UCSD-AML1 (cell line): ENCODE data around the gene GRK1.

ENCODE experiments used
- DNase-seq: peaks from one replicate; lab custom pipeline; 2025; ENCODE audit not compliant: unreplicated experiment; lab: John Stamatoyannopoulos, UW

The GRK1 gene

DNA sequence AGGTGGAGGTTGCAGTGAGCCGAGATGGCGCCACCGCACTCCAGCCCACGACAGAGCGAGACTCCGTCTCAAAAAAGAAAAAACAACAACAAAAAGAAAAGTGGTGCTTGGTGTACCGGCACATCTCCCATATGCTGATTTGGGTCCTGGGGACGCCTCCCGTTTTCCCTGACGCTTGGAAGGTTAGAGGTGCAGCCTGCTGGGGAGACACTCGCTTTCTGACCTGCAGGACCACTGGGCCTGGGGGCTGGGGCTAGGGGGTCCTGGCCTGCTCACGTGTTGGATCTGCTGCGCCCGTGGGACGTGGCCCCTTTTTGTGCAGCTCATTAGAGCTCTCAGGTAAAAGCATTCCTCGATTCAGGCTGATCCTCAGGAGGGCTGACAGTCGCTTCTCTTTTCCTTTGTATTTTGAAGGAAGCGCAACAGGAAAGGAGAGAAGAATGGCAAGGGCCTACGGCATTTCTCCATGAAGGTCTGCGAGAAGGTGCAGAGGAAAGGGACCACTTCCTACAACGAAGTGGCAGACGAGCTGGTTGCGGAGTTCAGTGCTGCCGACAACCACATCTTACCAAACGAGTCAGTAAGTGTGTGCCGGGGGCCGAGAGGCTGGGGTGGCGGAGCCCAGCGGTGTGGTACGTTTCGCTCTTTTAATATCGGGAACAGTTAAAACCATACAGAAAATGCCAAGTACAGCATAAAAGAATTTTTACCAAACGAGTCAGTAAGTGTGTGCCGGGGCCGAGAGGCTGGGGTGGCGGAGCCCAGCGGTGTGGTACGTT, 34.1 kb upstream of the GRK1 start:
- DNase-seq = no peak

DNA sequence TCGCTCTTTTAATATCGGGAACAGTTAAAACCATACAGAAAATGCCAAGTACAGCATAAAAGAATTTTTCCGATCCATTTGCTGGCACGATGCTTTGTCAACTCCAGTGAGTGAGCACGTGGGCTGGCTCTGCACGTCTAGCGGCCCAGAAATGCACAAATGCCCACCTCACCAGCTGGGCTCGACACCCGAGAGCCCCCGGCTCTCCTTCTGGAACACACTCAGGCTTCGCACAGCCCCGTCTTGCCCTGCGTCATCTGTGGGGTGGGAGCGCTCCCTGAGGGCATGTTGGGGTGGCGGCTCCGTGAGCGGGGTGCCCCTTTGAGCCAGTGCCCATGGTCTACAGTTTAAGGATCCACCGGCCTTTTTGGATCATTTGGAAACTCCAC, 33.5 kb upstream of the GRK1 start:
- DNase-seq = no peak

GRCh38 chr13:113634279-113635047, 32.6 kb upstream of the GRK1 start:
- no peak for DNase-seq

GRCh38 chr13:113635048-113635420, 32.0 kb upstream of the GRK1 start:
- no peak for DNase-seq

DNA sequence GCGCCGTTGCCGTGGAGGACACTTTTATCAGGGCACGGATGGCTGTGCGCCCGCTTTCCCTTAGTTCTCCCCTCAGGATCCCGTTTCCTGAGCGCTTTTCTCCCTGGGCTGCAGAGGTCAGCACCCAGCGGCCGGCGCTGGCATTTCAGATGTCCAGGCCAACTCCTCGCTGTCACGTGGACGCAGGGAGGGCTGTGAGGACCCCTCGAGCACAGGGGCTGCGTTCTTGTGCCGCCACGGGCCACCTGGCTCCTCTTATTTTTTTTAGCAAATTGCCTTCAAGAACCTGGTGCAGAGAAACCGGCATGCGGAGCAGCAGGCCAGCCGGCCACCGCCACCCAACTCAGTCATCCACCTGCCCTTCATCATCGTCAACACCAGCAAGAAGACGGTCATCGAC, 31.3 kb upstream of the GRK1 start:
- no peak for DNase-seq

- no peak for DNase-seq
Observed at GRCh38 chr13:113636266-113636963, 30.6 kb upstream of the GRK1 start.

DNA sequence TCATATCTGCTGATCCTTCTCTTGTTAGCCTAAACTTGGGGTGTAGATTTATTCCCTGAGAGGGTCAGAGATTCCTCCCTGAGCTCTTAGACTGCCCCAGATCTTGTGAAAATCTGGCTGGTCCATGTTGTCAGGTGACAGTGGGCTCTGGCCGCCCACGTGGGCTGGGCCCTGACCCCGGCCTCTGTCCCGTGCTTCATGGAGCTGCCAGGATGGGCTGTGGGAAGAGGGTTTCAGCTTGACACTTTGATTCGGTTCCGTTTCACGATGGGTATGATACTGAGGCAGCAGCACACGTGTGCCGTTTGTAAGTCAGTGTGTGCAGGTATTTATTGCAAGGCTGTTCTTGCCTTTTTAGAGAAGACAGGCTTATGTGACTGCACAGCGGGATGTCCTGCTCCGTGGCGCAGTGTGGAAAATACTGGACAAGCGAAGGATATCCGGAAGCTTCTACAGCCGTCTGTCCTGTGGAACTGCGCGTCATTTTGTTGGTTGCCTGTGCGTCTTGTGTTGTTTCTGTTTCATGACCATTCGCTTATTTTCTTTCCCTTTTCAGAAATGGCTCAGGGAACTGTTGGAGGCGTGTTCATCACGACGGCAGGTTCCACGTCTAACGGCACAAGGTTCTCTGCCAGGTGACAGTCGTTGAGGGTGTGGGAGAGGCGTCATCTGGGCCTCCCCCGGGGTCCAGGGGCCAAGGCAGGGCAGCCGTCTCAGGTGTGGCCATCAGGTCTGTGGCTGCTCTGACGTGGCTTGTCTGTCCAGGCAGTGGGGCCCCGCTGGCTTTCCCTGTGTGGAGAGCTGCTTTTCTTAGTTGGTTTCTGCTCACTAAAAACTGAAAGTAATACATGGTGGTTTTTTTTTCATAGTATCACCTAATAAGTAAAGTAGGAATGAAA, 29.5 kb upstream of the GRK1 start:
- DNase-seq = no peak

DNA sequence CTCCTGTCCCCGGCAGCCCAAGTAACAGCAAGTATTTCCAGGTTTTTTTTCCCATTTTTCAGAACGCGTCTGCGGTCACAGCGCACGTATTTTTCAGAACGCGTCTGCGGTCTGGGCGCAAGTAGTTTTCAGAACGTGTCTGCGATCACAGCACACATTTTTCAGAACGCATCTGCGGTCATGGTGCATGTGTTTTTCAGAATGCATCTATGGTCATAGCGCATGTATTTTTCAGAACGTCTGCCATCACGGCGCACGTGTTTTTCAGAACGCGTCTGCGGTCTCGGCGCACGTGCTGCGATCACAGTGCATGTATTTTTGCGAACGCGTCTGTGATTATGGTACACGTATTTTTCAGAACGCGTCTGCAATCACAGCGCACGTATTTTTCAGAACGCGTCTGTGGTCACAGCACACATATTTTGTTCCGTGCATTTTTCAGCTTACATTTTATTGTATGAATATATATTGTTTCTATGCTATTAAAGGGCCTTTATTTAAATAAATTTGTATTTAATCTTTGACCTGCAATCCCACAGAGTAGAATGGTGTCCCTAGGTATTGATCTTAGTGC, 28.8 kb upstream of the GRK1 start:
- DNase-seq = no peak

DNA sequence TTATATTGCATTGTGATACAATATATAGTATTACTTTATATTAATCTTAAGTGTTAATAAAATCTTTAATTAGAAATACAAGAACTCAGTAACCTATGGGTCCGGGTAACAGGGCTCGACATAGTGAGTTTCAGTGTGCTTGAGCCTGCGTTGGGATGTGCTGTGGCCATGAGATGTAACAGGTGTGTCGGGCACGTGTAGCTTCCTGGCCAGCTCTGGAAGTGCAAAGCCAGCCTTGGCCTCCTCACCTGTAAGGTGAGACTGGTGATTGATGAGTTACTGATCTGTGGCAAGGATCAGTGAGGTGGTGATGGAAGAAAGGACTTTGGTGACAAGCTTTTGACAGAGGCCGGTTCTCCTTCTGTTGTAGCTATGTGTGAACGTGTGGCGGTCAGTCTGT, 28.2 kb upstream of the GRK1 start:
- DNase-seq = no peak

DNA sequence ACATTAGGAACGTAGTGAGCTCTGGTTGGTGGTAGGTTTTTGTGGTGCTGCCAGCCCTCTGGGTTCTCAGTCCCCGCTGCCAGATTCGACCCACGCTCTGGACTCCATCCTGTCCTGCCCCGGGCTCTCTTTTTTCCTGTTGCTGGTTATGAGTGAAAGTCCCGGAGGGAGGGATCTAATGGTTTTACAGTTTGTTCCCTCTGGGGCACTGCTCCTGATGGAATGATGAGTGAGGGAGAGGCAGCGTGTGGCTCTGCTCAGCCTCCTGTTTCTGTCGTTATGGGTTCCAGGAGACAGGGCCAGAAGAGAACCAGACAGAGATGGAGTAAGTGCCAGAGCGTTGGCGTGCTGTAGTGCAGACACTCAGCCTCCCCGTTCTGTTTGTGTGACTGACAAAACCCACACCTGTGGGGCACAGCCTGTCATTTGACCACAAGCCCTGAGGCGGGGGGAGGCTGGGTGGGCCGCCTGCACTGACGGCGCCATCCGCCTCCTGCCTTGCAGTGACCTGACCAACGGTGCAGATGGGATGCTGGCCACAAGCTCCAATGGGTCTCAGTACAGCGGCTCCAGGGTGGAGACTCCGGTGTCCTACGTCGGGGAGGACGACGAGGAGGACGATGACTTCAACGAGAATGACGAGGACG, 27.3 kb upstream of the GRK1 start:
- DNase-seq = no peak

- DNase-seq = no peak
Observed at GRCh38 chr13:113641426-113641825, 25.6 kb upstream of the GRK1 start.

- no peak for DNase-seq
Observed at GRCh38 chr13:113642563-113642962, 24.5 kb upstream of the GRK1 start.

GRCh38 chr13:113643593-113643992, 23.4 kb upstream of the GRK1 start:
- DNase-seq = no peak

DNA sequence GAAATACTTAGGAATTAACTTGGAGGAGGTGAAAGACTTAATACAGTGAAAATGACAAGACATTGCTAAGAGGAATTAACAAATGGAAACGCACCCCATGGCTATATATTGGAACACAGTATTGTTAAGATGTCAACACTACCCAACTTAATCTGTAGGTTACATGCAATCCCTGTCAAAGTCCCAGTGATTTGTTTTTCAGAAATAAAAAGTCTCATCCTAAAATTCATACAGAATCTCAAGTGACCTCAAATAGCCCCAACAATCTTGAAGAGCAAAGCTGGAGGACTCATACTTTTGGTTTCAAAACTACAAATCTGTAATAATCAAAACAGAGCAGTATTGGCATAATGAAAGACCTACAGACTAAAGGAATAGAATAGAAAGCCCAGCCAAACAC, 22.2 kb upstream of the GRK1 start:
- no peak for DNase-seq

- no peak for DNase-seq
Observed at GRCh38 chr13:113645329-113645728, 21.7 kb upstream of the GRK1 start.

- no peak for DNase-seq
Observed at GRCh38 chr13:113646376-113646775, 20.6 kb upstream of the GRK1 start.

- no peak for DNase-seq
Observed at GRCh38 chr13:113646921-113647340, 20.1 kb upstream of the GRK1 start.

DNA sequence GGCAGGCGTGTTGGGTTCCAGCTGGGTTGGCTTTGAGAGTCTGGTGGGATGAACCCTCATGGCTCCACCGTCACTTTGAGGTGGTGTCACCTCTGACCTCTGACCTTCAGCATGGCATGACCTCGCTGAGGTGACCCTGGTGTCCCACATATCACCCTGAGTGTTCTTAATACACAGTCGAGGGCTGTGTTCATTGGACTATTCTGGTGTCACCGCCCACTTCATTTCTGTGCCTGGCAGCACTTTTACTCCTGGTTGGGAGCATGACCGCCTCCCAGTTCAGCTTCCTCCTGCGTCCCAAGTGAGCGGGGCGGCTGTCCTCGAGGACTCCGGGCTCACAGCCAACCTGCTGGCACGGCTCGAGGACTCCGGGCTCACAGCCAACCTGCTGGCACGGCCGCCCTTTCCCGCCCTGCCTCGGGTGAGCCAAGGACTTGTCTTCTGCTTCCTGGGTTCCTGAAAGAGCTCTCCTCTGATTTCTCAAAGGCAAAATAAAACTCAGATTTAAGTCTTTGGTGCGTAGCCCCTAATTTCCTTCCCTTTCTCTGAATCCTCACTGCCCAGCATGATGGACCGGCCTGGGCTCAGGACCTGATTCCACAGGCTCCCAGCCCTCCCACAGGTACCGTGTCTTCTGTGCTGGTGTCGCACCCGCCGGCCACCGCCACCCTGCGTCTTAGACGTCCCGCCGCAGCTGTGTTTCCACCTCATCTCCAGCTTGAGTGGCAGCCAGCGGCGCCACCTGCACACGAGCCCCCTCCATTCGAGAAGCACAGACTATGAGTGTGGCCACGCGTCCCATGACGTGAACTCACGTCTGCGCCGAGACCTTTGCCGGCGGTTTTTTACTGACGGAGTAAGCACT, 19.4 kb upstream of the GRK1 start:
- DNase-seq = no peak

DNA sequence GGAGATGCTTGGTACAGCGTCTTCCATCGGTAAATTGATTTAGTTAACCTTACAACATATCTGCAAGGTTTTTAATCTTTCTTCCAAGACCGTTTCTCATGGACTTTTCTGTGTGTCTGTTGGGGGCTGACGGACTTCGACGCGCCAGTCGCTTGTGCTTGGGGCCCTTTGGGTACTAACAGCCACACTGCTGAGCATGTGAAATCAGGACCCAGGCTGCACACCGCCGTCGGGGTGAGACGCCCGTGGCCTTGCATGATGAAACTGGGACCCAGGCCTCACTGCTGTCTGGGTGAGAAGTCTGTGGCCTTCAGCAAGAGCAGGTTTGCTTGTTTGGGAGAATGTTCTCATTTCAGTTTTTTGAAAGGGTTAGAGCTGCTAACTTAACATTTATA, 18.8 kb upstream of the GRK1 start:
- DNase-seq = no peak
